ENCODE results near the gene KYNU. TPM values are rescaled to one million over a fixed set of nuclear protein-coding genes. Genes with fewer than 3 reads are reported as not detected.
"Not testable (repeated sequence)": the region's sequence is repeated elsewhere in the genome, so short reads cannot be mapped to it uniquely, and the experiment has no call there.

KYNU gene
- total and polyA plus RNA-seq, 2 experiments from 2014 or later: not detected

DNA sequence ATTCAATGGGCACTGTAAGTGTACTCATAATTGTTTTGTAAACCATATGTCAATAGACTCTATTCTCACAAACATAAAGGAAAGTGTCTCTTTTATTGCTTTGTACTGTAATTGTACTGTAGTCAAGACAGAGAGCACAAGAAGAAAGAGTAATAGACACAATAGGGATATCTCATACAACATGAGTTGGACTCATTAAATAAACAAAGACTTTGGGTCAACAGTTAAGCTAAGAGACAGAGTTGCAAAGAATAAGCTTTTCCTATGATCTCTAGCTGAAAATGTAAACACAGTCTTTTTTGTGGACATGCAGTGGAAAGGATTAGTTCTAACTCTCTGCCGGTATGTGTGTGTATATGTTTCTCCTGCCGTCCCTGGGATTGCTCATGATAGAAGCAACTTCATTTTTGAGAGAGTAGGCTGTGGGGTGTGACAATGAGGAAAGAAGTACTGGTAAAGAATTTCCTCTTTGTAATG, 13.9 kb upstream of the KYNU start:
- no peak for TF ChIP-seq EZH2phosphoT487 (IDR thresholded peaks at IDR 0.05; ENCODE audit: insufficient read depth, low read depth)
- TF ChIP-seq EZH2 (IDR thresholded peaks at IDR 0.05; ENCODE audit: insufficient read depth, poor library complexity, severe bottlenecking): no peak
- Histone ChIP-seq H3K27ac (no peak overlapping the region), H3K4me2 (ENCODE audit: unreplicated experiment) (no peak overlapping the region), H3K4me3 (no peak overlapping the region), H3K9me2 (ENCODE audit: insufficient read depth) (no peaks in the 10 kb centered on the region), H3K79me2 (ENCODE audit: insufficient read depth) (no peaks in the 10 kb centered on the region), H3K36me3 (ENCODE audit: low read depth) (no peaks in the 10 kb centered on the region), H3K27me3 (replicated peaks; ENCODE audit: insufficient read depth) (no peaks in the 10 kb centered on the region), H3K4me1 (ENCODE audit: insufficient read depth) (peaks cover 15% of the 10 kb centered on the region), H3F3A (ENCODE audit: insufficient read depth) (no peaks in the 10 kb centered on the region; the same call in 1 of the 2 replicates), H3K9ac (no peak overlapping the region), H3K9me3 (ENCODE audit: low read depth) (no peaks in the 10 kb centered on the region), H2AFZ (no peak overlapping the region), H4K20me1 (ENCODE audit: insufficient read depth) (no peaks in the 10 kb centered on the region)
- 49 to 67% methylated on average over 2 of the region's 2 CpGs for WGBS, 2 experiments (ENCODE audit: low coverage in 1 of 2, low lambda C conversion rate in 2 of 2, missing lambda C conversion rate in 2 of 2)
- in situ Hi-C loops (cut with MboI): no loop called here
- peak; percentile 18 for DNase-seq

DNA sequence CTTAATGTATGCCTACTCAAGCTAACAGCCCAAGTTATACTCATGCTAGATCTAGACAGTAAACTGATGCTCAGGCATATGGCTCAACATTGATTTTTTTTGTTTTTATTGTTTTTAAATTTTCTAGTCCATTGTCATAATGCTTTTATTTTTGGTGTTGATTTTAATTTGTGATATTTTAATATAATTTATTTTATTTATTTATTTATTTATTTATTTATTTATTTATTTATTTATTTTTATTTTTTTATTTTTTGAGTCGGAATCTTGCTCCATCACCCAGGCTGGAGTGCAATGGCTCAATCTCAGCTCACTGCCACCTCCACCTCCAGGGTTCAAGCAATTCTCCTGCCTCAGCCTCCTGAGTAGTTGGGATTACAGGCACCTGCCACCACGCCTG, 12.9 kb upstream of the KYNU start:
- in situ Hi-C loops (cut with MboI); H3K79me2 ChIP-seq (ENCODE audit: insufficient read depth); H3K9me2 ChIP-seq (ENCODE audit: insufficient read depth); H4K20me1 ChIP-seq (ENCODE audit: insufficient read depth); H2AFZ ChIP-seq; H3K4me3 ChIP-seq; H3F3A ChIP-seq (ENCODE audit: insufficient read depth); H3K4me2 ChIP-seq (ENCODE audit: unreplicated experiment); H3K27ac ChIP-seq; H3K27me3 ChIP-seq (replicated peaks; ENCODE audit: insufficient read depth); DNase-seq; H3K36me3 ChIP-seq (ENCODE audit: low read depth); H3K9me3 ChIP-seq (ENCODE audit: low read depth); H3K9ac ChIP-seq: not testable (repeated sequence)
- 97 to 100% methylated on average over 2 of the region's 2 CpGs for WGBS, 2 experiments (ENCODE audit: low coverage in 1 of 2, low lambda C conversion rate in 2 of 2, missing lambda C conversion rate in 2 of 2)
- H3K4me1 ChIP-seq (ENCODE audit: insufficient read depth): peaks cover 13% of the 10 kb centered on the region

DNA sequence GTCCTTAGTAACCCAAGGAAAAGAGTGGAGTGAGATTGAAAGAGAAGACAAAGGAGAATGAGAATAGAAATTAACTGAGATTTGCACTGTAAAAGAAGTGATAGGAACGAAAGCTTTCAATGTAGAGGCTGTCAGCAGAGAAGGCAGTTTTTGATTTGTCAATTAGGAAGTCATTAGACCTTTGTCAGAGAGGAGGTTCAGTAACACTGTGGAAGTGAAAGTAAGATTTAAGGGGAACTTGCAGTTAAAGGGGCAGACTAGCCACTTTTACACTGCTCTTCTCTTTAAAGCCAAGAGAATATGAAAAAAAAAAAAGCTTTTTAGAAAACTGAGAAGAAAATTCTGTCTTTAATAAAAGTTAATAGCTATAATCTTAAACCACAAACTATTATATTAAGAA, 11.5 kb upstream of the KYNU start:
- Histone ChIP-seq H3K4me1 (ENCODE audit: insufficient read depth) (peaks cover 13% of the 10 kb centered on the region), H3K27ac (no peak overlapping the region), H3F3A (ENCODE audit: insufficient read depth) (no peaks in the 10 kb centered on the region), H3K9ac (no peak overlapping the region), H3K9me2 (ENCODE audit: insufficient read depth) (no peaks in the 10 kb centered on the region), H3K9me3 (ENCODE audit: low read depth) (no peaks in the 10 kb centered on the region), H3K36me3 (ENCODE audit: low read depth) (no peaks in the 10 kb centered on the region), H3K27me3 (replicated peaks; ENCODE audit: insufficient read depth) (no peaks in the 10 kb centered on the region), H3K4me3 (peak overlapping the region; percentile 29; the same call in 1 of the 2 replicates), H3K79me2 (ENCODE audit: insufficient read depth) (no peaks in the 10 kb centered on the region), H3K4me2 (ENCODE audit: unreplicated experiment) (peak overlapping the region; percentile 21), H4K20me1 (ENCODE audit: insufficient read depth) (no peaks in the 10 kb centered on the region), H2AFZ (peak overlapping the region; percentile 49)
- WGBS, 2 experiments (ENCODE audit: low coverage in 1 of 2, low lambda C conversion rate in 2 of 2, missing lambda C conversion rate in 2 of 2): 39 to 52% methylated on average over 1 of the region's 1 CpG
- DNase-seq: peak; percentile 2
- TF ChIP-seq EZH2 (IDR thresholded peaks at IDR 0.05; ENCODE audit: insufficient read depth, poor library complexity, severe bottlenecking): no peak
- no peak for TF ChIP-seq EZH2phosphoT487 (IDR thresholded peaks at IDR 0.05; ENCODE audit: insufficient read depth, low read depth)
- in situ Hi-C loops (cut with MboI): no loop called here

DNA sequence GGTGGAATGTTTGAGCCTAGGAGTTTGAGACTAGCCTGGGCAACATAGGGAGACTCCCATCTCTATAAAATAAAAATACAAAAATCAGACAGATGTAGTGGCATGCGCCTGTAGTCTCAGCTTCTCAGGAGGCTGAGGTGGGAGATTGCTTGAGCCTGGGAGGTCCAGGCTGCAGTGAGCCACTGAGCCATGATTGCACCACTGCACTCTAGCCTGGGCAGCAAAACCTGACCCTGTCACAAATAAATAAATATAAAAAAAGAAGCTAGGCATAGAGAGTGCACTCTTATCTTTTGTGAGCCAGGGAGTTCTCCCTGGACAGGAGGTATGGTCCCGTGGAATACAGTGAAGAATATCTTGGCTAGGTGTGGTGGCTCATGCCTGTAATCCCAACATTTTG, 11.0 kb upstream of the KYNU start:
- no peak for TF ChIP-seq EZH2 (IDR thresholded peaks at IDR 0.05; ENCODE audit: insufficient read depth, poor library complexity, severe bottlenecking)
- no peak for TF ChIP-seq EZH2phosphoT487 (IDR thresholded peaks at IDR 0.05; ENCODE audit: insufficient read depth, low read depth)
- H3K9me3 ChIP-seq (ENCODE audit: low read depth): no peaks in the 10 kb centered on the region
- in situ Hi-C loops (cut with MboI): no loop called here
- H2AFZ ChIP-seq: peak overlapping the region; percentile 49
- H4K20me1 ChIP-seq (ENCODE audit: insufficient read depth): no peaks in the 10 kb centered on the region
- H3K36me3 ChIP-seq (ENCODE audit: low read depth): no peaks in the 10 kb centered on the region
- no peaks in the 10 kb centered on the region for H3F3A ChIP-seq (ENCODE audit: insufficient read depth)
- H3K27ac ChIP-seq: no peak overlapping the region
- H3K27me3 ChIP-seq (replicated peaks; ENCODE audit: insufficient read depth): no peaks in the 10 kb centered on the region
- peak overlapping the region; percentile 29; the same call in 1 of the 2 replicates for H3K4me3 ChIP-seq
- 87 to 94% methylated on average over 2 of the region's 2 CpGs for WGBS, 2 experiments (ENCODE audit: low coverage in 1 of 2, low lambda C conversion rate in 2 of 2, missing lambda C conversion rate in 2 of 2)
- DNase-seq: no peak
- H3K4me1 ChIP-seq (ENCODE audit: insufficient read depth): peaks cover 13% of the 10 kb centered on the region
- no peaks in the 10 kb centered on the region for H3K9me2 ChIP-seq (ENCODE audit: insufficient read depth)
- H3K4me2 ChIP-seq (ENCODE audit: unreplicated experiment): peak overlapping the region; percentile 21
- H3K79me2 ChIP-seq (ENCODE audit: insufficient read depth): no peaks in the 10 kb centered on the region
- no peak overlapping the region for H3K9ac ChIP-seq

DNA sequence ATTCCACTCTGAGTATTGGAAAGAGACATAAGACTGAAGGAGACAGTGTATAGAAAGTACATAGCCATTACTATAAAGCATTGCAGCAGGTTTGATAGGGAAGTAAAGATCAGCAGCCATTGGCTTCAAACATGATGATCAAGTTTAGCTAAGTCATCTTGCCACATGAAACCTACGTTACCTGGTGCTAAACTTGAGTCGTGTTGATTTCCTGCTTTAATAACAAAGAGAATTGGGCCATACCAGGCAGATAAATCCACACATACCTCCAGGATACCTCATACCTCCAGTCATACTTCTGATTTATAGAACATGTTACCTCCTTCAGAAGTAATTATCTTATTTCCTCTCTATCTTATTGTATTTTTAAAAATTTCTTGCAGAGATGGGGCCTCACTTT, 10.3 kb upstream of the KYNU start:
- no peaks in the 10 kb centered on the region for H3K27me3 ChIP-seq (replicated peaks; ENCODE audit: insufficient read depth)
- H3K4me3 ChIP-seq: no peak overlapping the region
- in situ Hi-C loops (cut with MboI): no loop called here

More for the DNA sequence above, 10.3 kb upstream of the KYNU start:
- 0 out of 2 replicates have a peak overlapping the region, but pooled peaks have one; percentile 0 for H2AFZ ChIP-seq
- H3K9me3 ChIP-seq (ENCODE audit: low read depth): no peaks in the 10 kb centered on the region
- peaks cover 13% of the 10 kb centered on the region for H3K4me1 ChIP-seq (ENCODE audit: insufficient read depth)
- no peak overlapping the region for H3K9ac ChIP-seq
- WGBS, 2 experiments (ENCODE audit: low coverage in 1 of 2, low lambda C conversion rate in 2 of 2, missing lambda C conversion rate in 2 of 2): 57 to 78% methylated on average over 2 of the region's 2 CpGs
- TF ChIP-seq EZH2phosphoT487 (IDR thresholded peaks at IDR 0.05; ENCODE audit: insufficient read depth, low read depth) (no peak), EZH2 (IDR thresholded peaks at IDR 0.05; ENCODE audit: insufficient read depth, poor library complexity, severe bottlenecking) (no peak)
- peak; percentile 24 for DNase-seq
- no peaks in the 10 kb centered on the region for H3K9me2 ChIP-seq (ENCODE audit: insufficient read depth)
- no peak overlapping the region for H3K4me2 ChIP-seq (ENCODE audit: unreplicated experiment)
- H3F3A ChIP-seq (ENCODE audit: insufficient read depth): no peaks in the 10 kb centered on the region
- no peaks in the 10 kb centered on the region for H3K36me3 ChIP-seq (ENCODE audit: low read depth)
- no peaks in the 10 kb centered on the region for H4K20me1 ChIP-seq (ENCODE audit: insufficient read depth)
- no peak overlapping the region for H3K27ac ChIP-seq
- no peaks in the 10 kb centered on the region for H3K79me2 ChIP-seq (ENCODE audit: insufficient read depth)
